ENCODE results near the gene PTBP1.

DNA sequence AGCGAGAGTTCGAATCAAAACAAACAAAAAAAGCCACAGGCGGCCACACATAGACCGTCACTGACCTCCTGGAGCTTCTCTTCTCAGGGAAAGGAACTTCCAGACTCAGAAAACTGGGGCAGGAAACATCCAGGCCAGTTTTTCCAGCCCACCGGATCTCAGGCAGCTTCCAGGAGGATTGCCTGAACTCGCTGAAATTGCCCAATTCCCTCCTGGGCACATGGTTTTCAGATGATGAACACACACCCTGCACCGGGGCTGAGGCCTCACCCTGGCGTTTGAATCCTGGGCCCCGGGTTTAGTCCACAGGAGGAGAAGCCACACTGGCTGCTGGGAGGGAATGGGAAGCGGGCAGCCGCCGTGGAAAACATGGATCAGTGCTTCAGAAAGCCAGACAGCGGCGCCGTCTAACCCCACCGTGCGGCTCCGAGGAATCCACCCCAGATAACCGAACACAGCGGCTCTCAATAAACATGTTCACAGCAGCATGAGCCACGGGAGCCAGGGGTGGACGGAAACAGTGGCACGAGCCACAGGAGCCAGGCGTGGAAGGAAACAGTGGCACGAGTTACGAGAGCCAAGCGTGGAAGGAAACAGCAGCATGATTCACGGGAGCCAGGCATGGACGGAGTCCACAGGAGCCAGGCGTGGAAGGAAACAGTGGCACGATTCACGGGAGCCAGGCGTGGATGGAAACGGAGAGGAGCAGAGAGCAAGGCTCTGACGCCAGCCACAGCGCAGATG is 18.2 kb upstream of the PTBP1 start:
- TF ChIP-seq, protein P1, sequence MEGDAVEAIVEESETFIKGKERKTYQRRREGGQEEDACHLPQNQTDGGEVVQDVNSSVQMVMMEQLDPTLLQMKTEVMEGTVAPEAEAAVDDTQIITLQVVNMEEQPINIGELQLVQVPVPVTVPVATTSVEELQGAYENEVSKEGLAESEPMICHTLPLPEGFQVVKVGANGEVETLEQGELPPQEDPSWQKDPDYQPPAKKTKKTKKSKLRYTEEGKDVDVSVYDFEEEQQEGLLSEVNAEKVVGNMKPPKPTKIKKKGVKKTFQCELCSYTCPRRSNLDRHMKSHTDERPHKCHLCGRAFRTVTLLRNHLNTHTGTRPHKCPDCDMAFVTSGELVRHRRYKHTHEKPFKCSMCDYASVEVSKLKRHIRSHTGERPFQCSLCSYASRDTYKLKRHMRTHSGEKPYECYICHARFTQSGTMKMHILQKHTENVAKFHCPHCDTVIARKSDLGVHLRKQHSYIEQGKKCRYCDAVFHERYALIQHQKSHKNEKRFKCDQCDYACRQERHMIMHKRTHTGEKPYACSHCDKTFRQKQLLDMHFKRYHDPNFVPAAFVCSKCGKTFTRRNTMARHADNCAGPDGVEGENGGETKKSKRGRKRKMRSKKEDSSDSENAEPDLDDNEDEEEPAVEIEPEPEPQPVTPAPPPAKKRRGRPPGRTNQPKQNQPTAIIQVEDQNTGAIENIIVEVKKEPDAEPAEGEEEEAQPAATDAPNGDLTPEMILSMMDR (IDR thresholded peaks at IDR 0.05; ENCODE audit: insufficient read depth, low read depth, low read length): no peak
- TF ChIP-seq EZH2 (IDR thresholded peaks at IDR 0.05; ENCODE audit: insufficient read depth, low read length): no peak

Measured in astrocyte (in vitro differentiated cells and primary cell).